MM.1S (cell line): ENCODE data around the gene APOBEC4.
"Not testable (repeated sequence)": the region's sequence is repeated elsewhere in the genome, so short reads cannot be mapped to it uniquely, and the experiment has no call there.

ENCODE experiments used
- DNase-seq: peaks from one replicate; pipeline ENCODE4 v3.0.0-alpha.2; 2015
- H2AFZ ChIP-seq: fragments of 300-600 bp; sonication (generic); 2 replicates; pipeline ENCODE4 v1.6.0; 2016; ENCODE audit warnings: antibody characterized with exemption, low read length
- H3F3A ChIP-seq: fragments of 300-600 bp; sonication (generic); 2 replicates; pipeline ENCODE4 v1.6.1; 2016; ENCODE audit warnings: mild to moderate bottlenecking, antibody characterized with exemption, low read length, moderate library complexity, mixed read lengths; ENCODE audit not compliant: insufficient read depth
- H3K27ac ChIP-seq: fragments of 300-600 bp; sonication (generic); 2 replicates; pipeline ENCODE4 v1.5.1; 2016; ENCODE audit warnings: mild to moderate bottlenecking, low read length
- H3K27me3 ChIP-seq: fragments of 300-600 bp; sonication (generic); replicated peaks from 2 replicates; pipeline ENCODE4 v1.6.0; 2016; ENCODE audit warnings: low read length; ENCODE audit not compliant: insufficient read depth
- H3K36me3 ChIP-seq: fragments of 300-600 bp; sonication (generic); replicated peaks from 2 replicates; pipeline ENCODE4 v1.6.1; 2016; ENCODE audit warnings: mild to moderate bottlenecking, low read length, mixed read lengths; ENCODE audit not compliant: insufficient read depth
- H3K4me1 ChIP-seq: fragments of 300-600 bp; sonication (generic); 2 replicates; pipeline ENCODE4 v1.6.1; 2016; ENCODE audit warnings: low read length, mixed read lengths
- H3K4me2 ChIP-seq: fragments of 300-600 bp; sonication (generic); 2 replicates; pipeline ENCODE4 v1.6.0; 2016; ENCODE audit warnings: low read depth, low read length
- H3K4me3 ChIP-seq: fragments of 300-600 bp; sonication (generic); 2 replicates; pipeline ENCODE4 v1.5.1; 2016; ENCODE audit warnings: low read length, mixed read lengths
- H3K79me2 ChIP-seq: fragments of 300-600 bp; sonication (generic); 2 replicates; pipeline ENCODE4 v1.6.1; 2016; ENCODE audit warnings: mixed run types, low read length, mixed read lengths
- H3K9ac ChIP-seq: fragments of 300-600 bp; sonication (generic); 2 replicates; pipeline ENCODE4 v1.6.1; 2016; ENCODE audit warnings: low read length, mixed read lengths
- H3K9me2 ChIP-seq: fragments of 300-600 bp; sonication (generic); replicated peaks from 2 replicates; pipeline ENCODE4 v1.6.1; 2016; ENCODE audit warnings: mild to moderate bottlenecking, low read length, mixed read lengths; ENCODE audit not compliant: insufficient read depth
- H3K9me3 ChIP-seq: fragments of 300-600 bp; sonication (generic); replicated peaks from 2 replicates; pipeline ENCODE4 v1.6.1; 2016; ENCODE audit warnings: mild to moderate bottlenecking, low read length, mixed read lengths; ENCODE audit not compliant: insufficient read depth
- H4K20me1 ChIP-seq: fragments of 300-600 bp; sonication (generic); 2 replicates; pipeline ENCODE4 v1.6.1; 2016; ENCODE audit warnings: mild to moderate bottlenecking, low read length, moderate library complexity, mixed read lengths; ENCODE audit not compliant: insufficient read depth
- EZH2 ChIP-seq: fragments of 300-600 bp; sonication (generic); optimal IDR thresholded peaks from 2 replicates; pipeline ENCODE3; 2017; ENCODE audit warnings: low read depth, mild to moderate bottlenecking, antibody characterized with exemption, low read length, mixed read lengths
- EZH2phosphoT487 ChIP-seq: fragments of 300-600 bp; sonication (generic); IDR thresholded peaks from 2 replicates; pipeline ENCODE4 v1.6.1; 2018; ENCODE audit warnings: antibody characterized with exemption, low read length
- TF ChIP-seq, protein P1 (sequence below): fragments of 300-600 bp; sonication (generic); IDR thresholded peaks from 2 replicates; pipeline ENCODE4 v1.5.1; 2016; ENCODE audit warnings: antibody characterized with exemption, low read length, mixed read lengths

Gene APOBEC4

DNA sequence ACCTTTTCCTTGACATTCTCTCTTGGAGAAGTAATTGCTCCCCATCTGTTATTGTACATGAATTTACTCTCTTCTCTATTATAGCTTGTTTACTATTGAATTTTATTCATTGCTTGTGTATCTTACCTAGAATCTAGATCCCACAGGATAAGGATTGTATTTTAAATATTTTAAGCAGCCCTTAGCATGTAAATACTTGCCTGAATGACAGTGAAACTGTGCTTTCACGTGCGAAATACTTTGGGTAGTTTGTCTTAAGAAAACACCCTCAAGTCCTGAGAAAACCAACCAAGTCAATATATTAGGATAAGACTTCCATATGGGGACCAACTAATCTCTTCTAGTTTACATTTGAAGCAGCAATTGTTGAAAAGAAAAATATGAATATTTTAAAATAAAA is 32.8 kb downstream of the APOBEC4 start:
- Histone ChIP-seq H3K36me3 (no peaks in the 10 kb centered on the region), H2AFZ (no peak overlapping the region), H3K4me2 (no peak overlapping the region), H3K4me3 (no peak overlapping the region), H4K20me1 (no peaks in the 10 kb centered on the region; the same call in 1 of the 2 replicates), H3K9ac (no peak overlapping the region), H3K9me3 (no peaks in the 10 kb centered on the region), H3K9me2 (no peaks in the 10 kb centered on the region), H3K27ac (no peak overlapping the region), H3F3A (no peaks in the 10 kb centered on the region), H3K79me2 (peaks cover 6% of the 10 kb centered on the region), H3K4me1 (no peaks in the 10 kb centered on the region), H3K27me3 (no peaks in the 10 kb centered on the region)
- TF ChIP-seq, protein P1, sequence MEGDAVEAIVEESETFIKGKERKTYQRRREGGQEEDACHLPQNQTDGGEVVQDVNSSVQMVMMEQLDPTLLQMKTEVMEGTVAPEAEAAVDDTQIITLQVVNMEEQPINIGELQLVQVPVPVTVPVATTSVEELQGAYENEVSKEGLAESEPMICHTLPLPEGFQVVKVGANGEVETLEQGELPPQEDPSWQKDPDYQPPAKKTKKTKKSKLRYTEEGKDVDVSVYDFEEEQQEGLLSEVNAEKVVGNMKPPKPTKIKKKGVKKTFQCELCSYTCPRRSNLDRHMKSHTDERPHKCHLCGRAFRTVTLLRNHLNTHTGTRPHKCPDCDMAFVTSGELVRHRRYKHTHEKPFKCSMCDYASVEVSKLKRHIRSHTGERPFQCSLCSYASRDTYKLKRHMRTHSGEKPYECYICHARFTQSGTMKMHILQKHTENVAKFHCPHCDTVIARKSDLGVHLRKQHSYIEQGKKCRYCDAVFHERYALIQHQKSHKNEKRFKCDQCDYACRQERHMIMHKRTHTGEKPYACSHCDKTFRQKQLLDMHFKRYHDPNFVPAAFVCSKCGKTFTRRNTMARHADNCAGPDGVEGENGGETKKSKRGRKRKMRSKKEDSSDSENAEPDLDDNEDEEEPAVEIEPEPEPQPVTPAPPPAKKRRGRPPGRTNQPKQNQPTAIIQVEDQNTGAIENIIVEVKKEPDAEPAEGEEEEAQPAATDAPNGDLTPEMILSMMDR, result no peak
- TF ChIP-seq EZH2 (no peak), EZH2phosphoT487 (no peak)
- no peak for DNase-seq

DNA sequence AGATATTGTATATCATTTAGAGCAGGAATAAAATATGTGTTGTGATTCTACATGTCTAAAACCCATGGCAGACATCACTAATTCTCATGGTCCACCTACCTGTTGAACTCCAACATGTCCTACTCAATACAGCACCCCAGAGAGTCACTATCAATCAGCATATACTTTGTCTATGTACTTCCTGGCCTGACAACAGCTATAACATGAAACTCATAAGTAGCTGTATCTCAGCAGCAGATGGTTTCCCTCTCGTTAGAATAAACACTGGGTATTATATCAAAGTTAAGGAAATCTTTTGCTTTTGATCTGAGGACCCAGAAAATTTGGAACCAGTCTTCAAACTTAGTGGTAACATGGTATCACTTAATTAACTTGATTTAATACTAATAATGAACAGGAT is 33.3 kb downstream of the APOBEC4 start:
- H3K9ac ChIP-seq, result no peak overlapping the region
- H3K79me2 ChIP-seq, result peaks cover under 1% of the 10 kb centered on the region; the same call in 1 of the 2 replicates
- H3K4me2 ChIP-seq, result no peak overlapping the region
- H3K4me1 ChIP-seq, result no peaks in the 10 kb centered on the region
- H4K20me1 ChIP-seq, result no peaks in the 10 kb centered on the region; the same call in 1 of the 2 replicates
- no peaks in the 10 kb centered on the region for H3F3A ChIP-seq
- no peaks in the 10 kb centered on the region for H3K36me3 ChIP-seq
- H2AFZ ChIP-seq, result no peak overlapping the region
- DNase-seq, result no peak
- no peaks in the 10 kb centered on the region for H3K9me3 ChIP-seq
- H3K27me3 ChIP-seq, result no peaks in the 10 kb centered on the region
- H3K4me3 ChIP-seq, result no peak overlapping the region
- H3K27ac ChIP-seq, result no peak overlapping the region
- H3K9me2 ChIP-seq, result no peaks in the 10 kb centered on the region
- no peak for TF ChIP-seq EZH2phosphoT487
- TF ChIP-seq, protein P1, result no peak
- TF ChIP-seq EZH2, result no peak

DNA sequence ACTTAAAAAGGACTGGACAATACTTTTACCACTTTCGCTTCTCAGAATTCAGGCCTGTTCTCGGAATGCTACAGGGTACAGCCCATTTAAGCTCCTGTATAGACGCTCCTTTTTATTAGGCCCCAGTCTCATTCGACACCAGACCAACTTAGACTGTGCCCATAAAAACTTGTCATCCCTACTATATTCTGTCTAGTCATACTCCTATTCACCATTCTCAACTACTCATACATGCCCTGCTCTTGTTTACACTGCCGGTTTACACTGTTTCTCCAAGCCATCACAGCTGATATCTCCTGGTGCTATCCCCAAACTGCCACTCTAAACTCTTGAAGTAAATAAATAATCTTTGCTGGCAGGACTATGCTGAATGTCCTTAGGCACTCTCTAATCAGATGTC is 34.9 kb downstream of the APOBEC4 start:
- not testable (repeated sequence) for H3K9ac ChIP-seq, H3K4me3 ChIP-seq, H3K36me3 ChIP-seq, H3K27me3 ChIP-seq, H2AFZ ChIP-seq, H3K9me2 ChIP-seq, H3K4me2 ChIP-seq, H3K9me3 ChIP-seq, H3K4me1 ChIP-seq, H3K27ac ChIP-seq, H4K20me1 ChIP-seq, DNase-seq, H3K79me2 ChIP-seq, H3F3A ChIP-seq

DNA sequence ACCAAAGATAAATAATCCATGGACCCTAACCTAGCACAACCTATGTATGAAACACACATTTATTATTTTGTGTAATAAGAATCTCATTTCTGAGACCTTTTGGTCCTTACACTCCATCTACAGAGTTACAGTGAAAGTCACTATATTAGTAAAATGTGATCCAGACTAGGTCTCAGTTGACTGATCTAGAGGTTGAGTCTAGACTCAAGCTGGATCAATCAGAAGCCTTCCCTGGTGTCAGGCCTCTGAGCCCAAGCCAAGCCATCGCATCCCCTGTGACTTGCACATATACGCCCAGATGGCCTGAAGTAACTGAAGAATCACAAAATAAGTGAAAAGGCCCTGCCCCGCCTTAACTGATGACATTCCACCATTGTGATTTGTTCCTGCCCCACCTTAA is 40.1 kb downstream of the APOBEC4 start:
- H2AFZ ChIP-seq, H4K20me1 ChIP-seq, H3K36me3 ChIP-seq, H3K79me2 ChIP-seq, H3K9me2 ChIP-seq, H3K4me2 ChIP-seq, H3K27ac ChIP-seq, H3K4me1 ChIP-seq, H3K27me3 ChIP-seq, H3K9ac ChIP-seq, H3K4me3 ChIP-seq, H3F3A ChIP-seq, H3K9me3 ChIP-seq, DNase-seq: not testable (repeated sequence)
